Peyer's patch (tissue), 4 donors: ENCODE results near the gene RALB.

Source experiments
- POLR2A ChIP-seq, 2 donors: fragments of 450-650 bp; IDR thresholded peaks; one replicate each; pipeline ENCODE4 v1.5.1; 2017; ENCODE audit warnings: antibody characterized with exemption in 2 of 2, mild to moderate bottlenecking in 2 of 2, moderate library complexity in 2 of 2
- TF ChIP-seq, protein P1 (sequence below), 6 experiments: fragments of 450-650 bp in 4 of 6; fragments of 200-600 bp in 2 of 6; sonication (generic) in 1 of 6; IDR thresholded peaks; one replicate each; pipeline ENCODE4 v1.5.1; 2017 to 2019; ENCODE audit warnings: antibody characterized with exemption in 6 of 6, mild to moderate bottlenecking in 3 of 6, moderate library complexity in 1 of 6

DNA sequence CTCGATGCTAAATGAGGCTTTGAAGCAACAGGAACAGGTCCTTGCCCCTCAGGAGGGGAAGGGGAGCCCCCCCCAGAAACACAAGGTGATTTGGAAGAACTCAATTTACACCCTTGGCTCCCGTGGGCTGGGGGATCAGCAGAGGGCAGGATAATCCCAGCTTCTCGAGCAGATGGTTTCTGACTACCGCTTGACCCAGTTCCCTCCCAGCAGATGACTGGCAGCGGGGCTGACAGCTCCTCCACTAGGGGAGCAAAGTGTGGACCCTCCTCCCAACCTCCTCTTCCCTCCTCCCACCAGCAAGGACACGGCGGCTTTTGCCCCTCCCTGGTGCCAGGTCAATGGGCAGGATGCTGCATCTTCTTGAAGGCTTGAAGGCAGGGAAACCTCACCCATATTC, 89.8 kb downstream of the RALB start:
- TF ChIP-seq, protein P1, sequence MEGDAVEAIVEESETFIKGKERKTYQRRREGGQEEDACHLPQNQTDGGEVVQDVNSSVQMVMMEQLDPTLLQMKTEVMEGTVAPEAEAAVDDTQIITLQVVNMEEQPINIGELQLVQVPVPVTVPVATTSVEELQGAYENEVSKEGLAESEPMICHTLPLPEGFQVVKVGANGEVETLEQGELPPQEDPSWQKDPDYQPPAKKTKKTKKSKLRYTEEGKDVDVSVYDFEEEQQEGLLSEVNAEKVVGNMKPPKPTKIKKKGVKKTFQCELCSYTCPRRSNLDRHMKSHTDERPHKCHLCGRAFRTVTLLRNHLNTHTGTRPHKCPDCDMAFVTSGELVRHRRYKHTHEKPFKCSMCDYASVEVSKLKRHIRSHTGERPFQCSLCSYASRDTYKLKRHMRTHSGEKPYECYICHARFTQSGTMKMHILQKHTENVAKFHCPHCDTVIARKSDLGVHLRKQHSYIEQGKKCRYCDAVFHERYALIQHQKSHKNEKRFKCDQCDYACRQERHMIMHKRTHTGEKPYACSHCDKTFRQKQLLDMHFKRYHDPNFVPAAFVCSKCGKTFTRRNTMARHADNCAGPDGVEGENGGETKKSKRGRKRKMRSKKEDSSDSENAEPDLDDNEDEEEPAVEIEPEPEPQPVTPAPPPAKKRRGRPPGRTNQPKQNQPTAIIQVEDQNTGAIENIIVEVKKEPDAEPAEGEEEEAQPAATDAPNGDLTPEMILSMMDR (IDR thresholded peaks at IDR 0.05), result no peak
- TF ChIP-seq POLR2A (IDR thresholded peaks at IDR 0.05), result no peak
